HG02588 (cell line): ENCODE results near the gene NDUFAF5.

Source experiments
- ATAC-seq: cut with Tn5 transposase; IDR thresholded peaks from one replicate; pipeline ENCODE4 v1.9.1; 2021; ENCODE audit warnings: mild to moderate bottlenecking, moderate library complexity; ENCODE audit not compliant: unreplicated experiment

The NDUFAF5 gene

DNA sequence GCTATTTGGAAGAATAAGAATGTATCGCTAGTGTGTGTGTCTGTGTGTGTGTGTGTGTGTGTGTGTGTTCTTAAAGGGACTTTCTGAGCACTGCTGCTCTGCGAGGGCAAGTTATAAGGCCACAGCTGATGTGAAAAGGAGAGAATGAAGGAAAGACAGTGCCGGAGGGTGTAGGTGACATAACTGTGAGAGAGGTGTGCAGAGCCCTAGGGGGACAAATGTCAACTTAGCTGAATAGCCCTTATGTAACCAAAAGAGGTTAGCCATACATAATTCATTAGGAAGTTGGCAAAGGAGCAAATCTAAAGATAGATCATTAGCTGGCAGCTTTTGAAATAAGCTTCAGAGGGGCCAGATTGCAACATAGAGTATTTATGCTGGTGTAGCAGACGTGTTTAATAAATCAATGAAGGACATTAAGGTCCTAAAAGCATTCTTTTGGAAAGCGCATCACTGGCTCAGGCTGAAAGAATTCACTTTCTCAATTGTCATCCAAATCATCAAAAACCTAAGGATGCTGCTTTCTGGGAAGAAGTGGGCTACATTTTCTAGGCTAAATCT lies 81.0 kb downstream of the NDUFAF5 start:
- no peak for ATAC-seq

DNA sequence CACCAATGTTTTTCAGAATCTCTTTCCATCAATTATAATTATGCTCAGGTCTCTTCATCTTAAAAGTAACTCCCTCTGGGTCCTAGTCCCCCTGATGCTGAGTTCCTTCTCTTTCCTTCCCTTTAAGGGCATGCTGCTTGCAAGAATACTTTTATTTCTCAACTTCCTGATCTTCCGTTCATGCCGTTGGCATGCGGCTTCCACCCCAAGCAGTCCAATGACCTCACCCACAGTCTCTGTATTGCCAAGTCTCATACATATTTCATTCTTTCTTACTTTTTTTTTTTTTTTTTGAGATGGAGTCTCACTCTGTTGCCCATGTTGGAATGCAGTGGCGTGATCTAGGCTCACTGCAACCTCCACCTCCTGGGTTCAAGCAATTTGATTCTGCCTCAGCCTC lies 83.5 kb downstream of the NDUFAF5 start:
- no peak for ATAC-seq

DNA sequence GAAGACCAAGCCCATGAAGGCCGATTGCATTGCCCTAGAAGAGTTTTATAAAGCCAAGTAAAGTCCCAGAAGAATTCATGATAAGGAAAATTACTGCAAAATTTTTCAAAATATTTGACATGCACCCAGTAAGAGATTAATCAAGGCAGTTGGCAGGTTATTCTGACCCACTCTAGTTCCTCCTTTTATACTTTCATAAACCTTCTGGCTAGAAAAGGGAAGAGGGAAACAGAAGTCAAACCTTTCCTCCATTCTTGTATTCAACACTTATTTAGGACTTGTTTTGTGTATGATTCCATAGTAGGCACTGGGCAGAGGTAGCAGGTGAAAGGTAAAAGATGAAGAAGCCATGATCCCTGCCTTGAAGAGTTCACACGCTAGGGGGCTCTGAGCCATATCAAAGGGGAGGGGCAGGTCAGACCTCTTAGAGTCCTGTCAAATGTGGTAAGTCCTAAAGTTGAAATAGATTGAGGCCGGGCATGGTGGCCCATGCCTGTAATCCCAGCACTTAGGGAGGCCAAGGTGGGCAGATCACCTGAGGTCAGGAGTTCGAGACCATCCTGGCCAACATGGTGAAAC lies 85.4 kb downstream of the NDUFAF5 start:
- ATAC-seq: no peak
